RWPE2 (cell line): Measurements from ENCODE around the gene H2BK1.

Experiments
- ATAC-seq: fragments of 200-7000 bp; cut with Tn5 transposase; 3 replicates; pipeline ENCODE4 v1.9.1; 2021; ENCODE audit warnings: low read depth
- DNase-seq: peaks from one replicate; pipeline ENCODE4 v3.0.0-alpha.2; 2020; ENCODE audit warnings: low spot score
- H3K27ac ChIP-seq: fragments of 450-650 bp; 2 replicates; pipeline ENCODE4 v1.5.1; 2017; ENCODE audit warnings: mild to moderate bottlenecking; ENCODE audit not compliant: poor library complexity, severe bottlenecking
- H3K27me3 ChIP-seq: fragments of 250-450 bp; sonication (Bioruptor Pico); 2 replicates; pipeline ENCODE4 v1.5.1; 2021; ENCODE audit warnings: mild to moderate bottlenecking, moderate library complexity; ENCODE audit not compliant: insufficient read depth, poor library complexity, severe bottlenecking
- H3K36me3 ChIP-seq: fragments of 250-450 bp; sonication (Bioruptor Pico); 2 replicates; pipeline ENCODE4 v1.5.1; 2020; ENCODE audit warnings: low read depth, mild to moderate bottlenecking, moderate library complexity
- H3K4me1 ChIP-seq: fragments of 250-450 bp; sonication (Bioruptor Pico); 2 replicates; pipeline ENCODE4 v1.5.1; 2021; ENCODE audit warnings: mild to moderate bottlenecking, moderate library complexity; ENCODE audit not compliant: insufficient read depth, poor library complexity, severe bottlenecking
- H3K4me3 ChIP-seq: fragments of 250-450 bp; sonication (Bioruptor Pico); 2 replicates; pipeline ENCODE4 v1.5.1; 2021; ENCODE audit warnings: mild to moderate bottlenecking, moderate library complexity; ENCODE audit not compliant: severe bottlenecking
- H3K9me3 ChIP-seq: fragments of 250-450 bp; sonication (Bioruptor Pico); 2 replicates; pipeline ENCODE4 v1.5.1; 2021; ENCODE audit warnings: mild to moderate bottlenecking, moderate library complexity; ENCODE audit not compliant: severe bottlenecking
- TF ChIP-seq, protein P1 (sequence below): fragments of 450-650 bp; IDR thresholded peaks from one replicate; pipeline ENCODE4 v1.5.1; 2017; ENCODE audit warnings: mild to moderate bottlenecking, moderate library complexity; ENCODE audit not compliant: poor library complexity, severe bottlenecking

Gene H2BK1

GRCh38 chr7:151205730-151206129 is 4.6 kb downstream of the H2BK1 start:
- H3K36me3 ChIP-seq = no peaks in the 10 kb centered on the region
- TF ChIP-seq, protein P1, sequence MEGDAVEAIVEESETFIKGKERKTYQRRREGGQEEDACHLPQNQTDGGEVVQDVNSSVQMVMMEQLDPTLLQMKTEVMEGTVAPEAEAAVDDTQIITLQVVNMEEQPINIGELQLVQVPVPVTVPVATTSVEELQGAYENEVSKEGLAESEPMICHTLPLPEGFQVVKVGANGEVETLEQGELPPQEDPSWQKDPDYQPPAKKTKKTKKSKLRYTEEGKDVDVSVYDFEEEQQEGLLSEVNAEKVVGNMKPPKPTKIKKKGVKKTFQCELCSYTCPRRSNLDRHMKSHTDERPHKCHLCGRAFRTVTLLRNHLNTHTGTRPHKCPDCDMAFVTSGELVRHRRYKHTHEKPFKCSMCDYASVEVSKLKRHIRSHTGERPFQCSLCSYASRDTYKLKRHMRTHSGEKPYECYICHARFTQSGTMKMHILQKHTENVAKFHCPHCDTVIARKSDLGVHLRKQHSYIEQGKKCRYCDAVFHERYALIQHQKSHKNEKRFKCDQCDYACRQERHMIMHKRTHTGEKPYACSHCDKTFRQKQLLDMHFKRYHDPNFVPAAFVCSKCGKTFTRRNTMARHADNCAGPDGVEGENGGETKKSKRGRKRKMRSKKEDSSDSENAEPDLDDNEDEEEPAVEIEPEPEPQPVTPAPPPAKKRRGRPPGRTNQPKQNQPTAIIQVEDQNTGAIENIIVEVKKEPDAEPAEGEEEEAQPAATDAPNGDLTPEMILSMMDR = no peak
- no peak overlapping the region for H3K27ac ChIP-seq
- no peak overlapping the region for H3K4me3 ChIP-seq
- no peaks in the 10 kb centered on the region for H3K9me3 ChIP-seq
- peaks cover 40% of the 10 kb centered on the region for H3K27me3 ChIP-seq
- no peak for ATAC-seq
- no peak for DNase-seq
- H3K4me1 ChIP-seq = no peaks in the 10 kb centered on the region

- Histone ChIP-seq H3K27me3 (peaks cover 40% of the 10 kb centered on the region), H3K27ac (no peak overlapping the region), H3K4me3 (no peak overlapping the region), H3K4me1 (no peaks in the 10 kb centered on the region), H3K9me3 (no peaks in the 10 kb centered on the region), H3K36me3 (no peaks in the 10 kb centered on the region)
- peak; percentile 28; the same call in 2 of the 3 replicates for ATAC-seq
- TF ChIP-seq, protein P1 = no peak
- no peak for DNase-seq
Measured at GRCh38 chr7:151204383-151205032, 5.8 kb downstream of the H2BK1 start.

GRCh38 chr7:151202836-151203235 is 7.5 kb downstream of the H2BK1 start:
- ATAC-seq = no peak
- TF ChIP-seq, protein P1 = no peak
- Histone ChIP-seq H3K36me3 (no peaks in the 10 kb centered on the region), H3K9me3 (no peaks in the 10 kb centered on the region), H3K4me3 (no peak overlapping the region), H3K27ac (no peak overlapping the region), H3K27me3 (peaks cover 45% of the 10 kb centered on the region), H3K4me1 (no peaks in the 10 kb centered on the region)
- DNase-seq = no peak

- ATAC-seq (no peak), DNase-seq (no peak)
- Histone ChIP-seq H3K4me3 (no peak overlapping the region), H3K9me3 (no peaks in the 10 kb centered on the region), H3K4me1 (no peaks in the 10 kb centered on the region), H3K27ac (no peak overlapping the region), H3K36me3 (no peaks in the 10 kb centered on the region), H3K27me3 (peaks cover 50% of the 10 kb centered on the region)
- TF ChIP-seq, protein P1 = no peak
Measured at GRCh38 chr7:151201751-151202150, 8.5 kb downstream of the H2BK1 start.

- Histone ChIP-seq H3K27ac (no peak overlapping the region), H3K4me1 (no peaks in the 10 kb centered on the region), H3K36me3 (no peaks in the 10 kb centered on the region), H3K4me3 (no peak overlapping the region), H3K27me3 (peaks cover 50% of the 10 kb centered on the region), H3K9me3 (no peaks in the 10 kb centered on the region)
- DNase-seq = no peak
- ATAC-seq = no peak
- TF ChIP-seq, protein P1 = no peak
Measured at GRCh38 chr7:151201344-151201743, 8.9 kb downstream of the H2BK1 start.
